Inflammatory macrophage treated with lipopolysaccharide for 4 hours (primary cell): Measurements from ENCODE around the gene EYA2.
"Not testable (repeated sequence)": the region's sequence is repeated elsewhere in the genome, so short reads cannot be mapped to it uniquely, and the experiment has no call there.

Experiments
- DNase-seq: peaks from one replicate; pipeline ENCODE4 v3.0.0-alpha.2; 2020

The EYA2 gene

DNA sequence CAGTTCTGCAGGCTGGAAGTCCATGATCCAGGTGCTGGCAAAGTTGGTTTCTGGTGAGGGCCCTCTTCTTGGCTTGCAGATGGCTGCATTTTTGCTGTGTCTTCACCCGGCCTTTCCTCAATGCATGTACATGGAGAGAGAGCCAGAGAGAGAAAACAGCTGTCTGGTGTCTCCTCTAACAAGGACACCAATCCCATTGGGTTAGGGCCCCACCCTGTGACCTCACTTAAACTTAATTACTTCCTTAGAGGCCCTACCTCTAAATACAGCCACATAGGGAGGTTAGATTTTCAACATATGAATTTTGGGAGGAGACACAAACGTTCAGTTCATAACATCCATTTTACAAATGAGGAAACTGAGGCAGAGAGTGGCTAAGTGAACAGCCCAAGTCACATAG lies 259.4 kb downstream of the EYA2 start:
- no peak for DNase-seq

DNA sequence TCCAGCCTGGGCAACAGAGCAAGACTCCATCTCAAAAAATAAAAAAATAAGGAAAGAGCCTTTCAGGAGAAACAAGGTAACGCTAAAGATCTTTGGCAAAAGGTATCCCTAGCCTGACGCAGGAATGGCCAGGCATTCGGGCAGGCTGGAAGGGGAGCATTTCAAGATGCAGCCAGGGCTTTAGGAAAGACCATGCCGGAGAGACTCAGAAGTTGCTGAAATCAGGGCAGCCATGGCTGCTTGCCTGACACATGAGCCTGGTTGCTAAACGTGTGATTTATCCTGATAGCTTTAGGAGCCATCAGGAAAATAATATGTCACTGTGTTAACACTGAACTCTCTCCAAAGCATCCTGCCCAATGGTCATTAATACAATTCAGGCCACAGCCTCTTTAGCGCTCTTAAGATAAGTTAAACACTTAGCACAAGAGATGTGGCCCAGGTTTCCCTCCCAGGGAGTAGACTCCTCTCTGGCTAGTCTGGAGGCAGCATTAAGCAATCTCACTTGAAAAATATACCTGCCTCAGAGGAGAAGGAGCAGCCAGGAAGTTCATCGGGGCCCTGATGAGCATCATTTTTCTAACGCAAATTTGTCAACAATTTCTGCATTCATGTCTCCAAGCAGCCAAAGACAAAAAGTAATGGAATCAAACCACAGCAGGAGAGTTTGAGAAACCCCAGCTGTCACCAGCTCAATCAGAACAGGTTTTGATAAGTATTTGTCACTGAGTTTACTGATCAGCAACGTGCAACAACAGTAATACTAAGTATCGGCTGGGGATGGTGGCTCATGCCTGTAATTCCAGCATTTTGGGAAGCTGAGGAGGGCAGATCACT lies 261.9 kb downstream of the EYA2 start:
- no peak for DNase-seq

DNA sequence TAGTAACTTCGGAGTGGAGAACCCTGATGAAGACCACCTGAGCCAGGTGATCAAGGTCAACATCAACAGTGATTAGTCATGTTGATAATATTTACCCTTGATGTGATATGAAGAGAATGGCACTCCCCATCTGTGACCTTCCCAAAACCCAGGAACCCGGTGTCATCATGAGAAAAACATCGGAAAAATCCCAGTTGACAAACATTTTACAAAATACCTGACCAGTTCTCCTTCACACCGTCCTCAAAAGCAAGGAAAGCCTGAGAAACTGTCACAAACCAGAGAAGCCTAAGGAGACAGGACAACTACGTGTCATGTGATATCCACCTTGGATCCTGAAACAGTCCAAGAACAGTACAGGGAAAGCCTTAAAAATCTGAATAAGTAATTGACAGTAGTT lies 264.5 kb downstream of the EYA2 start:
- DNase-seq: no peak

DNA sequence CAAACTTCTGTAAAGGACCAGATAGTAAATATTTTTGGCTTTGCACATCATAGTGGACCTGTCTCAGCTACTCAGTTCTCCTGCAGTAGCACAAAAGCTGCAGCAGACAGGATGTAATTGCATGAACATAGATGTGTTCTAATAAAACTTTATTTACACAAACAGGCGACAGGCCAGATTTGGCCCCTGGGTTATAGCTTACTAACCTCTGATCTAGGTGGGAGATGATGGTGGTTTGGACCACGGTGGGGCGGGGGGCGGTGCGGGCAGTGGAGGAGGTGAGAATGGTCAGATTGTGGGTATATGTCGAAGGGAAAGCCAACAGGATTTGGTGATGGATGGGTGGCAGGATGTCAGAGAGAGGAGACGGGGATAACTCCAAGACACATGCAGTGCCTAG lies 265.6 kb downstream of the EYA2 start:
- DNase-seq: no peak

DNA sequence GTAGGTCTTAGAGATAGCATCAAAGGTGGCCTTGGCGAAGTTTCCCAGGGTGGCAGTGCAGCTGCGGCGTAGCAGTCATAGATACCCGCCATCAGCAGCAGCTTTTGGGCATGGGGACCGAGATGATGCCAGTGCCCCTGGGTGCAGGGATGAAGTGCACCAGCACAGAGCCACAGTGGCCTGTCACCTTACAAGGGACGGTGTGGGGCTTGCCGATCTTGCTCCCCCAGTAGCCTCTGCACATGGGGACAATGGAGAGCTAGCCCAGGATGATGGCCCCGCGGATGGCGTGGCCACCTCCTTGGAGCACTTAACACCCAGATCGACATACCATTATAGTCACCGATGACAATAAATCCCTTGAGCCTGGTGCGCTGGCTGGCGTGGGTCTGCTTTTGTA lies 266.3 kb downstream of the EYA2 start:
- DNase-seq: no peak

DNA sequence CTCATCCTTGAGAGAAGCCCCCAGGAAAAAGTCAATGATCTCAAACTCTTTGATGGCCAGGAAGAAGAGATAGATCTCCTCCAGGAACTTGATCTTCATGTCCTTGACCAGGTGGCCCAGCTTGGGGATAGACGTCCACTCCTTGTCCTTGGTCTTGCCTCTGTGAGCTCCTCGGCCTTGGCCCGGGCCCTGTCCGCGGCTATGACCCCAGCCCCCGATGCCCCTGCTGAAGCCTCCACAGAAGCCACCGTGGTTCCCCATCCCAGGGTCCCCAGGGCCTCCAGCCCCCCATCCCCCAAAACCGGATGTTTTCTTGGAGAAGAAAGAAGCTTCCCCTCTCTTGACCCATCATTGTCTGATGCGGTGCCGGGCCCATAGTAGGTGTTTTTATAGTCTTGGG lies 266.8 kb downstream of the EYA2 start:
- no peak for DNase-seq

DNA sequence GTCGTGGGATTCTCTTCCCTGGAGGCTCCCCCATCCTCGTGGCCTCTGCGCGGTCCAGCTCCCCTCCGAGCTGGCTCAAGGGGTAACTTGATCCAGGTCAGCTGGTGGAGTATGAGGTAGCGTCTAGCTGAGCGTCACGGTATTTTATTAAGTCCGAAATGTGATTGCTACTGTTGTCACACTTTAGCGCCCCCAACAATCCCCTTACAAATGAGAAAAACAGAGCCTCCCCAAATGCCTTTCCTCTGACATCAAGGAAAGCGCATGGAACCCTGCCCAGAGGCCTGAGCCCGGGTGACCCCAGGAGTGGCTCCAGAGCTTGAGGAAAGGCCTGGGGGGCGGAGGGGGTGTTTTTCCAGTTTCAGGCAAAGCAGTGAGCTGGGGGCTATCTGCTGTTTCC lies 269.5 kb downstream of the EYA2 start:
- DNase-seq: no peak

DNA sequence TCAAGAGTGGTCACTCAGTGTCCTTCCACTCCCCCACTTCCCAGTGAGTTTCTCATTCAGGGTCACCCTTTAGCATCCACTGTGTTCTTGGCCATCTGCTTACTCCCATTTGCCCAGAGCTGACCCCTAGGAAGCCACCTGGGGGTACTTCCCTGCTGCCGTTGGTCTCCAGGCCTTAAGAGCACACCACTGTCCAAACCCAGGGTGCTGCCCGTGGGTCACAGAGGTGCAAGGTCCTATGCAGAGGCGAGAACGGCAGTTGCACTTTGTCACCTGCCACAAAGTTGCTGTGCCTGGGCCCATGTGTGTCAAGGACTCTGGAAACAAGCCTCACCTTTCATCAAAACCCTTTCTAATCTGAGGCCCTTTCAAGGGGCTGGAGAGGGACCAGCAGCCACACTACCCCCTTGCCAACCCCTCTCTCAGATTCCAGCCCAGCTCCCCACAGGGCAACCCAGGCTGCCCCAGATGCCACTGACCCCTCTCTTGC lies 270.8 kb downstream of the EYA2 start:
- DNase-seq: no peak

DNA sequence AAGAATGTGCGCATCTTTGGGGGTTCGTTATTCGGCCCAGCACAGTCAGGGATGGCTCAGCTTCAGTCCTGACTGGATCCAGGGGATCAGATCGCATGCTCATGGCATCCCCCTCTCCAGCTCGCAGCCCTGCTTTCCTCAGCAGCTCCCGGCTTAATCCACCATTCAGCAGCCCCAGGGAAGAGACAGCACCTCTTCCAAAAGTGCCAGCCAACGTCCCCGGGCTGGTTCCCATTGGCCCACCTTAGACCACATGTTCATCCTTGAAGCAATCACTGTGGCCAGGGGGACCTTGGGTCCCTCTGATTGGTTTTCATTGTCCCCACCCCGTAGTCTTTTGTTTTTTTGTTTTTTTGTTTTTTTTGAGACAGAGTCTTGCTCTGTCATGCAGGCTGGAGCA lies 273.2 kb downstream of the EYA2 start:
- DNase-seq: no peak

DNA sequence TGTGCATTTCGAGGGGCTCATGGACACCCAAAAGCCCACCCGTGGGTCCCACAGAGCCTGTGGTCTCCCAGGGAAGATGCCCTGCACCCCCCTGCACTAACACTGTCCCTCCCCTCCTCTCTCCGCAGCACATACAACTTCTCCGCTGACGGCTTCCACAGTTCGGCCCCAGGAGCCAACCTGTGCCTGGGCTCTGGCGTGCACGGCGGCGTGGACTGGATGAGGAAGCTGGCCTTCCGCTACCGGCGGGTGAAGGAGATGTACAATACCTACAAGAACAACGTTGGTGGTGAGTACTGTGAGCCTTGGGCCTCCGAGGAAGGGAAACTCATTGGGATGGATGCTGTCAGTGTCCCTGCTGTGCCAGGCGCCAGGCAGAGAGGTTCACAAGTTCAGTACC lies 277.9 kb downstream of the EYA2 start:
- DNase-seq: no peak

DNA sequence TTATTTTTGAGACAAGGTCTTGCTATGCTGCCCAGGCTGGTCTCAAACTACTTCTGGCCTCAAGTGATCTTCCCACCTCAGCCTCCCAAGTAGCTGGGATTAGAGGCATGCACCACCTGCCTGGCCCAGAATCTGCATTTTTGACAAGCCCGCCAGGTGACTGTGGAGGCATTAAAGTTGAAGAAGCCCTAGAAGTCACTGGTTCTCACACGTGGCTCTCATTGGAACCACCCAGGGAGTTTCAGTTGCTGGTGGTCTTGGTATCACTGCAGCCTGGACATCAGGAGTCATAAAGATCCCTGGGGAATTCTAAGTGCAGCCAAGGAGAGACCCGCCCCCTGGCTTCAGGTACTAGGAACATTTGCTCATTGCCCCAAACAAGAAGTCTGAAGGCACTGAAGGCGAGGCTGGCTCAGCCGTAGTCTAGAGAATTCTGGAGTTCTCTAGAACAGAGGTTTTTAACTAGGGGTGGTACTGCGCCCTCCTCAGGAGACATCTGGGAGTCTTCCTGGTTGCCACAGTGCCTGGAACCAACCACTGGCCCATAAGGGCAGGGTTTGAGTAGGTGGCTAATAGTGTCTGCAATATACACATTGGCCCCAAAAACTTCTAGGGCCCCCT lies 279.1 kb downstream of the EYA2 start:
- no peak for DNase-seq

DNA sequence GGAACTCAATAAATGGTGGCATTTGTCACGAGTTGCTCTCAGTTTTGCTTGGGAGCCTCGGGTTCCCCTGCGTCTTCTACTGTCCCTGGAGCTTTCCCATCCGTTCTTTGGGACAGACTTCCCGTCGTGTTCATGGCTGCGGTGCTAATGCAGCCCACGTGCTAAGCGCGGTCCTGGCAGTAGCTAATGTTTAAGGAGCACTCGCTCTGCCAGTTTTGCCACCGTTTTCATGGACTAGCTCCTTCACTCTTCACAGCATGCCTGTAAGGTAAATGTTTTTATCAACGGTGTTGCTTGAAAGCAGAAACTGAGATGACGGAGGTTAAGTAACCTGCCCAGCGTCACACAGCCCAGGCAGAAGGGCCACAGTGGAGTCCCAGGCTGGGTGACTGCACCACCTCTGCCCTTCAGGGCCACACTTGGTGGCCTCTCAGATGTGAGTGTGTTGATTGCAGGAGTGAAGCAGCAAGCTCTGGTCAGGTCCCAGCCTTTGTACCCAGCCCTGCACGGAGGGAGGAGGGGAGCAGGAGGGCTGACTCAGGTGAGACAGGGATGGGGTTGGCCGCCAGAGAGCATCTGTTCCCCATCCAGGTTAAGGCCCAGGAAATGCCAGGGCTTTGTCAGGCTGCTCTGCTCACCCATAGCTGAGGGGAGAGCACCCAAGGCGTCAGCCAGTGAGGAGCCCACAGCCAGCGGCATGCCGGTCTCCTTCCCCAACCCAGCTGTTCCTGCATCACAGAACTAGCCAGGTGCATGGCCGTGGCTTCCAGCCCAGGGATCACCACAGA lies 280.0 kb downstream of the EYA2 start:
- no peak for DNase-seq

DNA sequence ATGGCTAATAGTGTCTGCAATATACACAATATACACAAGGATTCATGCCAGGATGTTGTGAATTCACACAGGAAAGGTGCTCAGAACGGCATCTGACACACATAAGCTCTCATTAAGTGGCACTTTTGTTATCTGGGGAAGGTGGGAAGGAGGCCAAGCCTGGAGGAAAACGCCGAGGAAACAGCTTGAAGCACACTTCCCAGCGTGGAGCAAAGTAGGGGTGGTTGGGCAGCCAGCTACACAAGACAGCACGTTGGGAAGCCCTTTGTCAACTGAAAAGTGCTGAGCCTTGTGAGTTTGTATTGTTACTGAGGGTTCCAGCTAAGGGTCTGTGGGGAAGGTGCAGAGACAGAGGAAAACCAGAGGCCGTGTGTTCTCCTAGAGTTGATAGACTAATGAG lies 280.9 kb downstream of the EYA2 start:
- no peak for DNase-seq

DNA sequence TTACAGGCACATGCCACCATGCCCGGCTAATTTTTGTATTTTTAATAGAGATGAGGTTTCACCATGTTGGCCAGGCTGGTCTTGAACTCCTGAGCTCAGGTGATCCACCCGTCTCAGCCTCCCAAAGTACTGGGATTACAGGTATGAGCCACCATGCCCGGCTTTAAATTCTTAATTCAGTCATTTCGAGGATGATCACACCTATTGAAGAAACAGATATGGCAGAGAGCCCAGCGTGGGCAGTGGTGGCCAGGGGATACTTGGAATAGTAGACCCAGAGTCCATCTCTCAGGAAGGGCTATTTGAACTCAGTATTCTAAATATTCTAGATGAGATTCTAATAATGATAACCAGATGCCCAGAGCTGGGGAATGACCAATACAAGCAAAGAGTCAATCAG lies 281.6 kb downstream of the EYA2 start:
- DNase-seq: not testable (repeated sequence)

DNA sequence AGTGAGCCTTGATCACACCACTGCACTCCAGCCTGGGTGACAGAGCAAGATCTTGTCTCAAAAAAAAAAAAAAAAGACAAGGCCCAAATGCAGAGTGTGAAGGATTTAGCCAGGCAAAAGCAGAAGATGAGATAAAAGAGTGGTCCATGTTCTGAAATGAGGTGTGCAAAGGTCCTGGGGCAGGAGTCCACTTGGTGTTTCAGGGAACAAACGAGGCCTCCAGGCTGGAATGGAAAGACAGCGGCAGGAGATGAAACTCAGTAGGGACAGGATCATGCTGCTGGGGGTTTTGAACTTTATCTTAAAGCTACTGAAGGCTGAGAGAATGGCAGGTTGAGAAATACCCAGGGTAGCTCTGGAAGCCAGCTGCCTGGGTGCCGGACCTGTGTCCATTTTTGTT lies 283.6 kb downstream of the EYA2 start:
- no peak for DNase-seq

DNA sequence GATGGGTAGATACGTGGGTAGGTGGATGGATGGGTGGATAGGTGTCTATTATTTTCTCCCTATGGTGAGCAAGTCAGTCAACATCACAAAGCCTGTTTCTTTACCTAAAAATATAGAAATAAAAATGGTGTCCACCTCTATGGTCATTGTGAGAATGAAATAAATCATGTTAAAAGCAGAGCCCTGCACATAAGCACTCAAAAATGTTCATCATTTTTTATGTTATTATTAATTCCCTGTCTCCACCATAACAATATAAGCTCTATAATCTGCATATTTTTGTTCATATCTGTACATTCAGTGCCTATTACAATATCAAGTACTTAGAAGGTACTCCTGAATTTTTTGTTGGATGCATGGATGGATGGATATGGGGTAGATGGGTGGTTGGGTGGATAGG lies 284.2 kb downstream of the EYA2 start:
- DNase-seq: no peak

DNA sequence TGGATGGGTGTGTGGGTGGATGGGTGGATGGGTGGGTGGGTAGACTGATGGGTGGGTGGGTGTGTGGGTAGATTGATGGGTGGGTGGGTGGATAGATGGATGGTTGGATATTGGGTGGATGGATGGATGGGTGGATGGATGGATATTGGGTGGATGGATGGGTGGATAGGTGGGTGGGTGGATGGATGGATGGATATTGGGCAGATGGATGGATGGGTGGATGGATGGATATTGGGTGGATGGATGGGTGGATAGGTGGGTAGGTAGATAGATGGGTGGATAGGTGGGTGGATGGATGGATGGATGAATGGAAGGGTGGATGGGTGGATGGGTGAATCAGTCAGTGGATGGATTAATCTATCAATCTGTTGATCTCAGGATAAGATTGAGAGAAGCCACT lies 284.6 kb downstream of the EYA2 start:
- no peak for DNase-seq

DNA sequence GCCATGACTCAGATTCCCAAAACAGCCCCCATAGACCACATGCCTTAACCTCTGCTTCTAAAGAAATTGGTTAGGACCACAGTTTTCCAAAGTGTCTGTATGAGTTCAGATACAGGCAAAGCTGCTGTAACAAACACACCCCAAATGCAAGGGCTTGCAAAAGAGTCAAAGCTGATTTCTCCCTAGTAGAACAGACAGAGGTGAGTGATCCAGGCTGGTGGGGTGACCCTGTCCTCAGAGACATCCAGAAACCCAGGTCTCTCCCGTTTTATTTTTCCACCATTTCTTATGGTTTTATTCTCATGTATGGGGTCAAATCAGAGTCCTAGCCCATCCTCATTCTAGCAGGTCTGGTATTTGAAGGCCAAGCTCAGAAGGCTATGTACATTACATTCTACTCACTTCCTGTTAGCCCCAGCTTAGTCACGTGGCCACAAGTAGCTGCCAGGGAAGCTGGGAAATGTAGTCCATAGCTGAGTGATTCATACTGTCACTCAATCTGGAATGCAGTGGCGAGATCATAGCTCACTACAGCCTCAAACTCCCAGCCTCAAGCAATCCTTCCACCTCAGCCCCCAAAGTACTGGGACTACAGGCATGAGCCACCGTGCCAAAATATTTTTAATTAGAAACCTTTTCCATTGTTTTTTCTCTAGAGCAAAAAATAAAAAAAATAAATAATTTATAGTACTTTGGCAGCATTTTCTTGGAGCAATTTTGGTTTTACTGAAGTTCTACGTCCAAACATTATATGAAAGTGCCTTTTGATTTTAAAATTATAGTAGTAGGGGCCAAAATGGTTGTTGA lies 286.6 kb downstream of the EYA2 start:
- peak; percentile 81 for DNase-seq

DNA sequence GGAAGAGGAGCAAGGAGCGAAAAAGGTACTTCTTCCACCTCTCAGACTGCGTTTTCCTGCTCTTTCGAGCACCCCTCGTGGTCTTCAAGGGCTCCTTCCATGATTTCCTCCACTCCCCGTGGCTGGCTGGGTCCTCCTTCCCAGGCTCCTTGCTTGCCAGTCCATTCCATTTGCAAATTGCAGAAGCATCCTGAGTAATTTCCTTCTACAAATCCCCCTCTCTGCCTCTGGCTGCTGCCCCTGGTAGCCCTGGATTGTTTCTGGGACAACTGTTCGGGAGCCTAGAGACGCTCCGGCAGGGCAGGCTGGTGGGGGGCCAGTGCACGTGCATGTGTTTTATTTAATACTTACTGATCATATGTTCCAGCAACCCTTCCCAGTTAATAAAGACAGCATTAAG lies 288.7 kb downstream of the EYA2 start:
- DNase-seq: no peak

DNA sequence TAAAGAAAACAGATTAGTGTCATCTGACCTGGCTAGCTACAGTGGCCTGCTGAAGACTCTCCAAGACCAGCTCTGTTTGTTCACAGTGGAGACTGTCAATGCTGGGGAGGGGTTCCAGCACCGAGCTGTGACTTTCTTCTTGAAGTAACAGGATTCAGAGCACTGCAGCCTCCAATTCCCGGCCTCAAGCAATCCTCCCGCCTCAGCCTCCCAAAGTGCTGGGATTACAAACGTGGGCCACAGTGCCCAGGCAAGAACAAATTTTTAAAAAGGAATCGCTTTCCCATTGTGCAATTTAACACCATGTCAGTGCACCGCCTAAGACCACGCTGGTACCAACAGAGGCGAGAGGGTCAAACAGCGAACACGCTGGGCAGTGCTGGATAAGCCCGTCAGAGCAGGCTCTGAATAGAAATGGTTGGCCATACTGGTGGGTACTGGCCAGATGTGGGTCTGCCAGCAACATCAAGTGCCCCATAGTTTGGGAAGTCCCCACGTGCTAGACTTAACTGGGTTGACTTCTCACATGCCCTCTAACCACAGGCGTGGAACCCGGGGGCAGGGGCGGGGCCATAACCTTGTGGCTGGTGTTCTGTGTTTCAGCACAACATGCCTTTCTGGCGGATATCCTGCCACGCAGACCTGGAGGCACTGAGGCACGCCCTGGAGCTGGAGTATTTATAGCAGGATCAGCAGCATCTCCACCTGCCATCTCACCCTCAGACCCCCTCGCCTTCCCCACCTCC lies 293.0 kb downstream of the EYA2 start:
- no peak for DNase-seq

DNA sequence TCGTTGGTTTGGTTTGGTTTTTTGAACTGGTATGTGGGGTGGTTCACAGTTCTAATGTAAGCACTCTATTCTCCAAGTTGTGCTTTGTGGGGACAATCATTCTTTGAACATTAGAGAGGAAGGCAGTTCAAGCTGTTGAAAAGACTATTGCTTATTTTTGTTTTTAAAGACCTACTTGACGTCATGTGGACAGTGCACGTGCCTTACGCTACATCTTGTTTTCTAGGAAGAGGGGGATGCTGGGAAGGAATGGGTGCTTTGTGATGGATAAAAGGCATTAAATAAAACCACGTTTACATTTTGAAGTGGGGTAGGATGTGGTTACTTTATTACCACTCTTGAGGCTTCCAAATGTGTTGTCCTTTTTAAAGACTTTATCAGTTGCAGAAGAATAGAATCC lies 293.9 kb downstream of the EYA2 start:
- DNase-seq: no peak

DNA sequence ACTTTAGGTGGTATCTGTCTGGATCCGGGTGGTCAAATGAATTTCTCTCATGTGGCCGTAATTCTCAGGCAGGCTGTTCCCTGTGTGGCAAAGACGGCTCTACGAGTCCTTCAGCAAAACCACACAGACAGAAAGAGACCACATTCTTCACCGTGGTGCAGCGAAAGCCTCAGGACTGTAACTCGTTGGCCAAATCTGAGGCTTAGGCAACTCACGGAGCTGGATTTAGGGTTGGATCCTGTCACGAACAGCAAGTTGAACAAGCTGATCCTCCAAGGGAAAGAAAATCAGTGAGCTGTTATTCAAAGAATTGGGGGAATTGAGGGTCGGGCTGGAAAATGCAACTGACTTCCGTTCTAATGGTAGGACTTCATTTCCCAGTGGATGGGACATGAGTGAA lies 294.4 kb downstream of the EYA2 start:
- no peak for DNase-seq
